Measurements from ENCODE around the gene GAREM1.

Gene GAREM1

DNA sequence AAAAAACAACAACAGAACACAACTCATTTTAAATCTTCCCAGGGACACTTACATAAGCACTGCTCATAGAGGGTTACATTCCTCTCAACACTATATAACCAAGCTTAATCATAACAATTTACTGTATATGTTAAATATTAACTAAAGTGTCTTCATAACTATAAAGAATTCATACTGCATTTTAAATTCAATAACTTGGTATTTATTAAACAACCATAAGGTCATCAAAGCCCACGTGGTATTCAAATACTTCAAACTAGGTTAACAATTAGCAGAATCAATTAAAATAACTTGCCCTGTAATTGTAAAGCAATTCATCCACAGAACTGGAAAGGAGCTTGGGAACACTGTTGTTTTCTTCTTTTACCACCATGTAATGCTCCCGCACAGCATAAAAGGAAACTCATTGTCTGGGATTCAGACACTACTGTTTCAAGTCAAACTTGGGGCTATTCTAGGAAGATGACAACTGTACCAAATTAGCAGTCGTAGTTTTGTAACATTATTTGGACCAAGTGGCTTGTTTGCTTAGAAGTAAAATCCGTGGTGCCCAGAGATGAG, 10.4 kb downstream of the GAREM1 start:
- no peak for DNase-seq (ENCODE audit: low read depth, low spot score)
- no peak overlapping the region for H3K27ac ChIP-seq

GRCh38 chr18:32459361-32460101, 11.2 kb downstream of the GAREM1 start:
- H3K27ac ChIP-seq: no peak overlapping the region
- no peak for DNase-seq (ENCODE audit: low read depth, low spot score)

GRCh38 chr18:32455361-32455760, 15.3 kb downstream of the GAREM1 start:
- H3K27ac ChIP-seq: no peak overlapping the region

GRCh38 chr18:32454593-32454992, 16.1 kb downstream of the GAREM1 start:
- DNase-seq (ENCODE audit: low read depth, low spot score): no peak
- H3K27ac ChIP-seq: no peak overlapping the region

More at GRCh38 chr18:32455361-32455760, 15.3 kb downstream of the GAREM1 start:
- DNase-seq (ENCODE audit: low read depth, low spot score): no peak

- H3K27ac ChIP-seq: no peak overlapping the region
- DNase-seq (ENCODE audit: low read depth, low spot score): no peak
These were observed 19.8 kb downstream of the GAREM1 start for GRCh38 chr18:32450874-32451273.

- H3K27ac ChIP-seq: no peak overlapping the region
- no peak for DNase-seq (ENCODE audit: low read depth, low spot score)
These were observed 20.5 kb downstream of the GAREM1 start for GRCh38 chr18:32450026-32450691.

DNA sequence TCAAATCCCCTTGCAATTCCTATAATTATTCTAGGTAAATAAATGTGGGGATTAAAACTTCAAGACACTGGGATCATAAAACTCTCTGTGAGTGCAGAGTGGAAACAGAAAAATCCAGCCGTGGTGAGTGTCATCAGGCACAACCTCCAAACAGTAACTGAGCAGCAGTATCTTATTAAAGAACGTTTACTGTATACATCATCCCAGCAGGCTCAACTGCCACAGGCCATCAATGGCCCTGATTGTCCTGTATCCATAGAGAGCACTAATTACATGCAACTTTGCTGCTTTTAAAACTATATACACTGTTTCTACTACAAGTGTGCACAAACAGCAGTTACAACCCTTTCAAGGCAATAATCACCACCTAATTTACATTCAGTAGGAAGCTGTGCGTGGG, 23.9 kb downstream of the GAREM1 start:
- no peak for DNase-seq (ENCODE audit: low read depth, low spot score)
- H3K27ac ChIP-seq: no peak overlapping the region

DNA sequence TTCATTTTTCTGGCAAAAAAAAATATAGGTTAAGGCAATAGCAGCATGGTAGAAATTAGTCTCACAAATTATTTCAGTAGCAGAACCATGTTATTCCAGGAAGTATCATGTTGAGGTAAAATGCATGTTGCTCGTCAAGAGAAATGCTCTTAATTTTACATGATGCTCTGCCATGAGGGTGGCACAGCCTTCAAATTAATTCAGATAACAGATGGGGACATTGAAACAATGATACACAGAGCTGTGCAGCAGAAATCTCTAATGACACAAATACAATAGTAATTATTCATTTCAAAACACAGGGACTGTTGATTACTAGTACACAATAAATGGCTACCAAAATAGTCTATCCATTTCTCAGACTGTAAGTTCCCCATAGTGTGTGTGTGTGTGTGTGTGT, 24.8 kb downstream of the GAREM1 start:
- no peak overlapping the region for H3K27ac ChIP-seq
- no peak for DNase-seq (ENCODE audit: low read depth, low spot score)

GRCh38 chr18:32443706-32444215, 26.9 kb downstream of the GAREM1 start:
- DNase-seq (ENCODE audit: low read depth, low spot score): no peak
- H3K27ac ChIP-seq: no peak overlapping the region

DNA sequence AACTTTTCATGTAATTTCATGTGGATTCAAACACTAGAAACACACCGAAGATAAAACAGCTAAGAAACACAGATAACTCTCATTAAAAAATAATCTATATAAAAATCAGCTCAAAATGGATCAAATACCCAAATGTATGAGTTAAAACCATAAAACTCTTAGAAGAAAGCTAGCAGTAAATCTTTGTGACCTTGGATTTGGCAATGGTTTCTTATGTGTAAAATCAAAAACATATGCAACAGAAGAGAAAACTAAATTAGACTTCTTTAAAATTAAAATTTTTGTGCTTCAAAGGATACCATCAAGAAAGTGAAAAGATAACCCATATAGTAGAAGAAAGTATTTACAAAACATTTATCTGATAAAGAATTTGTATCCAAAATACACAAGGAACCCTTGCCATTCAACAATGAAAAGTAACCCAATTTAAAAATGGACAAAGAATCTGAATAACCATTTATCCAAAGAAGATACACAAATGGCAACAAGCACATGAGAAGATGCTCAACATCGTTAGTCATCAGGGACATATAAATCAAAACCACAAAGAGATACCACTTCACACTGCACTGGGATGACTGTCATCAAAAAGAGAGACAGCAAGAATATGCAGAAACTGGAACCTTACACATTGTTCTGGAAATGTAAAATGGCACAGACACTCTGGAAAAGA, 27.5 kb downstream of the GAREM1 start:
- no peak overlapping the region for H3K27ac ChIP-seq
- no peak for DNase-seq (ENCODE audit: low read depth, low spot score)

DNA sequence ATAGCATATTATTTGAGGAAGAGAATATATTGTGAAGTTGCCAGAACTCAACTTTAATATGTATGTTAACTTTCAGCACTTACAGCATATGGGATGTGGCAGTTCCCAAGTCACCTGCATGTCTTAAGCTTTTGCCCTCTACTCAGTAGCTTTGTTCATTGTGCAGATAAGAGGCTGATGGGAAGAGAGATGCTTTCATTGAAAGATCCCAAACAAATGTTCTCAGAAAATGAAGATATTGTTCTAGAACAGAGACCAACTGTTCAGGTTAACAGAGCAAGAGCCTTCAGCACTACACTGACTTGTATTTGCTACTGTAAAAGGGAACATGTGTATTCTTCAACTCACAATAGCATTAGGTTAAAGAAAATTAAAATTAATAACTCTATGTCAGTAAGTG, 28.1 kb downstream of the GAREM1 start:
- DNase-seq (ENCODE audit: low read depth, low spot score): no peak
- H3K27ac ChIP-seq: no peak overlapping the region

DNA sequence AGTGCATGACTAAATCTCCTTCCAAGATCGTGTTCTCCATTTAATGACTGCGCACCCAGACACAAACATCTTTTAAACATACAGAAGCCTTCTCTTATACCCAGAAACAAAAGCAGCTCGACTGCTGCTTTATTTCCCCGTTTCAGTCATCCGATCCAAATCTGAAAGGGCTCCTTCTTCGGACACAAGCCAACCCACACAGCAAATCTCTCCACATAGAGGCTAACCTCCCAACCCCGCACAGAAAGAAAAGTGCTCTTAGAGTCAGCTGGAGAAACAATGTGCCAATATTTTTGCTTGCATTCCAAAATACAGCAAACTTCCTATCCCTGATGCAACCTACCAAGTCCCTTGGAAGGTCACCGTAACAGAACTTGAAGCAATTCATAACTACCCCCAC, 29.1 kb downstream of the GAREM1 start:
- no peak overlapping the region for H3K27ac ChIP-seq
- DNase-seq (ENCODE audit: low read depth, low spot score): no peak

GRCh38 chr18:32440518-32440917, 30.2 kb downstream of the GAREM1 start:
- no peak overlapping the region for H3K27ac ChIP-seq
- DNase-seq (ENCODE audit: low read depth, low spot score): no peak

DNA sequence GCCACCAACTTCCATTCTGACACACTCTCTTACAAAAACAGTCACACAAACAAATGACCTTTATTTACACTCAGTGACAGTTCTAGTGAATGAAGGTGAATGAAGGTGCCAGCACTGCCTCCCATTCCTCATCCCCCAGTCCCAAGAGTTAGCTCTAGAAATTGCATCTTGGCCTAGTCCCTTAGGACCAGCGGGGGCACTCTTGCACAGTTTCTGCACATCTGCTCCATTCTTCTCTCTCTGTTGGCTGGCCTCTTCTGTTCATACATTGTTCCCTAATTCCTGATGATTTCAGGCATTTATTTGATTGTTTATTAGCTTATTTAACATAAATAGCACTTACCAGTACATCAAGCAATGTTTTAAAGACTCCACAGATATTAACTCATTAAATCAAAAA, 30.9 kb downstream of the GAREM1 start:
- no peak for DNase-seq (ENCODE audit: low read depth, low spot score)
- no peak overlapping the region for H3K27ac ChIP-seq

DNA sequence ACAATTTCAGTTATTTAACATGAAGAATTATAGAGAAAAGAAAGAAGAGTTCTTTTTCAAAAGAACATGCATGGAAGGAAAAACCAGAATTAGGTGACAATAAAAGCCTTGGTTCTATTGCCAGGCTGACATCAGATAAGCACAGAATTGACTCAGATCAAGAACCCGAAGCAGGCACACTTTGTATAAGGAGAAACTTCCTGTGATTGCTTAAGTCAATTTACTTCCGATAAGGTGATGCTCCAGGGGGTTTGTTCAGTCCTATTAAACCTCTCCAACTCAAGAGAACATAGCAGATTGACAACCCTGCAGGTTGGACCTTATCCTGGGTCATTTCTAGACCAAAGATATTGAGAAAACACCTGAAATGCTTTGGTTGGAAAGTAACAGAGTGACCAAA, 31.4 kb downstream of the GAREM1 start:
- H3K27ac ChIP-seq: no peak overlapping the region
- no peak for DNase-seq (ENCODE audit: low read depth, low spot score)

DNA sequence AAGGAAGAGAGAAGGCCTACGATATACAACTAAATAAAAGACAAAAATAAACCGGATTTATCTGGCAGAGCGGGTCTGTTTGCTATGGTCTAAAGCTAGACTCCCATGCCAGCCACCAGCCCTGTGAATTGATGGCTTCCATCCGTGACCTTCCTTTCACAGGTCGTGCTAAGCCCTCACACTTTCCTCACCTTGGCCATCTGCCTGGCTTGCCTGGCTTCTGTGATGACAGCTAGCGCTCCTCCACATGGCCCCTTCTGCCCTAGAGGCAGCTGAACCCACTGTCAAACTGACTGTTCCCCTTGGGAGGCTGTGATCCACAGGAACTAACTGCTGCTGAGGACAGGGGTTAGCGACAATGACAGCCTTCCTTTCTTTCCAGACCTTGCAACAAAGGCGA, 32.5 kb downstream of the GAREM1 start:
- no peak overlapping the region for H3K27ac ChIP-seq
- no peak for DNase-seq (ENCODE audit: low read depth, low spot score)

GRCh38 chr18:32437100-32437834, 33.4 kb downstream of the GAREM1 start:
- no peak overlapping the region for H3K27ac ChIP-seq

GRCh38 chr18:32435631-32436500, 34.8 kb downstream of the GAREM1 start:
- H3K27ac ChIP-seq: no peak overlapping the region
- DNase-seq (ENCODE audit: low read depth, low spot score): no peak

More at GRCh38 chr18:32437100-32437834, 33.4 kb downstream of the GAREM1 start:
- no peak for DNase-seq (ENCODE audit: low read depth, low spot score)

- DNase-seq (ENCODE audit: low read depth, low spot score): no peak
- H3K27ac ChIP-seq: no peak overlapping the region
These were observed 38.9 kb downstream of the GAREM1 start for GRCh38 chr18:32431753-32432152.

Measured in epithelial cell of prostate (primary cell).